Thoracic aorta (tissue), 2 donors: ENCODE results near the gene CRYBA2. TPM values are rescaled to one million over a fixed set of nuclear protein-coding genes. Genes with fewer than 3 reads are reported as not detected.

Source experiments
- ATAC-seq: fragments of 150-250 bp; one replicate; pipeline ENCODE4 v1.8.0; 2017; ENCODE audit warnings: low read depth; ENCODE audit not compliant: insufficient number of reproducible peaks, low FRiP score
- DNase-seq: peaks from one replicate; pipeline ENCODE4 v3.0.0-alpha.2; 2020; ENCODE audit warnings: low spot score
- H3K27ac ChIP-seq, 2 donors: fragments of 200-600 bp; sonication (generic); 1 replicate in 1 of 2; 2 replicates in 1 of 2; pipeline ENCODE4 v1.5.1; 2016; ENCODE audit warnings: mild to moderate bottlenecking in 2 of 2, moderate library complexity in 2 of 2
- H3K27me3 ChIP-seq: fragments of 200-600 bp; sonication (generic); replicated peaks from 2 replicates; pipeline ENCODE4 v1.6.0; 2016; ENCODE audit warnings: mild to moderate bottlenecking; ENCODE audit not compliant: insufficient read depth
- H3K36me3 ChIP-seq: fragments of 200-600 bp; sonication (generic); one replicate; pipeline ENCODE4 v1.5.1; 2016
- H3K4me1 ChIP-seq, 2 donors: fragments of 200-600 bp; sonication (generic); 1 replicate in 1 of 2; 2 replicates in 1 of 2; pipeline versions ENCODE4 v1.5.1 to v1.6.0; 2016; ENCODE audit warnings: low read depth in 2 of 2, mild to moderate bottlenecking in 1 of 2; ENCODE audit not compliant: control insufficient read depth in 1 of 2
- H3K4me3 ChIP-seq: fragments of 200-600 bp; sonication (generic); 2 replicates; pipeline ENCODE4 v1.5.1; 2016; ENCODE audit warnings: mild to moderate bottlenecking
- H3K9me3 ChIP-seq: fragments of 200-600 bp; sonication (generic); 2 replicates; pipeline ENCODE4 v1.5.1; 2016
- CTCF ChIP-seq: fragments of 200-600 bp; sonication (generic); IDR thresholded peaks from one replicate; pipeline ENCODE4 v1.5.1; 2019; ENCODE audit warnings: antibody characterized with exemption
- total RNA-seq, 2 donors: library from RNA; depleted of rRNA; stranded (reverse); fragments of >200 nt; gene quantifications; one replicate each; pipeline versions ENCODE4 v1.1.0 to v1.2.3, GENCODE V29; 2016

The CRYBA2 gene
- total RNA-seq, 2 donors from 2014 or later: not detected

GRCh38 chr2:218961229-218961628, 32.0 kb downstream of the CRYBA2 start:
- H3K27ac ChIP-seq: no peak overlapping the region

GRCh38 chr2:218960309-218961165, 32.7 kb downstream of the CRYBA2 start:
- H3K27me3 ChIP-seq: peaks cover 21% of the 10 kb centered on the region
- H3K36me3 ChIP-seq: no peaks in the 10 kb centered on the region
- no peak for TF ChIP-seq CTCF
- no peak overlapping the region for H3K4me3 ChIP-seq
- ATAC-seq (no peak), DNase-seq (no peak)
- H3K27ac ChIP-seq: no peak overlapping the region
- peaks cover 0 to 14% of the 10 kb centered on the region in 2 donors for H3K4me1 ChIP-seq
- H3K9me3 ChIP-seq: no peaks in the 10 kb centered on the region

More at GRCh38 chr2:218961229-218961628, 32.0 kb downstream of the CRYBA2 start:
- peaks cover 0 to 14% of the 10 kb centered on the region in 2 donors for H3K4me1 ChIP-seq
- no peak for DNase-seq
- TF ChIP-seq CTCF: no peak
- no peaks in the 10 kb centered on the region for H3K9me3 ChIP-seq
- ATAC-seq: no peak
- no peak overlapping the region for H3K4me3 ChIP-seq
- H3K36me3 ChIP-seq: no peaks in the 10 kb centered on the region
- H3K27me3 ChIP-seq: peaks cover 21% of the 10 kb centered on the region

GRCh38 chr2:218959761-218960308, 33.4 kb downstream of the CRYBA2 start:
- peaks cover 21% of the 10 kb centered on the region for H3K27me3 ChIP-seq
- H3K4me3 ChIP-seq: peak overlapping the region; percentile 62
- H3K4me1 ChIP-seq: peaks cover 0 to 14% of the 10 kb centered on the region in 2 donors
- ATAC-seq (no peak), DNase-seq (no peak)
- no peak for TF ChIP-seq CTCF
- H3K27ac ChIP-seq: no peak overlapping the region
- no peaks in the 10 kb centered on the region for H3K9me3 ChIP-seq
- no peaks in the 10 kb centered on the region for H3K36me3 ChIP-seq

- no peak for DNase-seq
- Histone ChIP-seq H3K4me1 (peaks cover 0 to 14% of the 10 kb centered on the region in 2 donors), H3K9me3 (no peaks in the 10 kb centered on the region), H3K27me3 (peaks cover 21% of the 10 kb centered on the region), H3K36me3 (no peaks in the 10 kb centered on the region), H3K27ac (no peak within 1 kb of the TSS), H3K4me3 (peak within 1 kb of the TSS; percentile 62)
- no peak for TF ChIP-seq CTCF
- ATAC-seq: no peak
Measured at GRCh38 chr2:218959141-218959731, 34.0 kb downstream of the CRYBA2 start, which contains the start of gene CDK5R2. Gene CDK5R2, plus strand, starts transcription at chr2:218959666. Its CDS starts 155 bp downstream, at chr2:218959821.

- no peaks in the 10 kb centered on the region for H3K9me3 ChIP-seq
- ATAC-seq: no peak
- peaks cover 21% of the 10 kb centered on the region for H3K27me3 ChIP-seq
- H3K4me3 ChIP-seq: no peak overlapping the region
- no peak for TF ChIP-seq CTCF
- no peak for DNase-seq
- no peak overlapping the region for H3K27ac ChIP-seq
- peaks cover 0 to 14% of the 10 kb centered on the region in 2 donors for H3K4me1 ChIP-seq
- no peaks in the 10 kb centered on the region for H3K36me3 ChIP-seq
Measured at GRCh38 chr2:218958276-218958675, 34.9 kb downstream of the CRYBA2 start.
